ENCODE results near the gene WDR7.

WDR7 gene

GRCh38 chr18:56988022-56988421 is 336.9 kb downstream of the WDR7 start:
- ChIA-PET CTCF (no interaction called here), POLR2A (no interaction called here)
- TF ChIP-seq FOXA1 (IDR thresholded peaks at IDR 0.05), result no peak
- no peak for TF ChIP-seq HDGF (IDR thresholded peaks at IDR 0.05; ENCODE audit: borderline replicate concordance)
- no peak for TF ChIP-seq L3MBTL2 (conservative IDR thresholded peaks at IDR 0.05)
- TF ChIP-seq ARNT (IDR thresholded peaks at IDR 0.05), result no peak
- no peak for TF ChIP-seq LEF1 (IDR thresholded peaks at IDR 0.05; ENCODE audit: borderline replicate concordance)
- no peak for TF ChIP-seq ELF4 (IDR thresholded peaks at IDR 0.05)
- no peak for TF ChIP-seq CTBP1 (IDR thresholded peaks at IDR 0.05; ENCODE audit: borderline replicate concordance)
- TF ChIP-seq FOXK2 (IDR thresholded peaks at IDR 0.05), result no peak
- no peak for TF ChIP-seq TARDBP (IDR thresholded peaks at IDR 0.05)
- no peak for TF ChIP-seq FOXM1 (IDR thresholded peaks at IDR 0.05; ENCODE audit: borderline replicate concordance)
- no peak for TF ChIP-seq BHLHE40 (IDR thresholded peaks at IDR 0.05; ENCODE audit: borderline replicate concordance)
- no peak for TF ChIP-seq NFRKB (IDR thresholded peaks at IDR 0.05)
- TF ChIP-seq, protein P1, sequence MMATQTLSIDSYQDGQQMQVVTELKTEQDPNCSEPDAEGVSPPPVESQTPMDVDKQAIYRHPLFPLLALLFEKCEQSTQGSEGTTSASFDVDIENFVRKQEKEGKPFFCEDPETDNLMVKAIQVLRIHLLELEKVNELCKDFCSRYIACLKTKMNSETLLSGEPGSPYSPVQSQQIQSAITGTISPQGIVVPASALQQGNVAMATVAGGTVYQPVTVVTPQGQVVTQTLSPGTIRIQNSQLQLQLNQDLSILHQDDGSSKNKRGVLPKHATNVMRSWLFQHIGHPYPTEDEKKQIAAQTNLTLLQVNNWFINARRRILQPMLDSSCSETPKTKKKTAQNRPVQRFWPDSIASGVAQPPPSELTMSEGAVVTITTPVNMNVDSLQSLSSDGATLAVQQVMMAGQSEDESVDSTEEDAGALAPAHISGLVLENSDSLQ (IDR thresholded peaks at IDR 0.05), result no peak
- TF ChIP-seq ZNF384 (IDR thresholded peaks at IDR 0.05), result no peak
- TF ChIP-seq SUZ12 (IDR thresholded peaks at IDR 0.05), result no peak
- no peak for TF ChIP-seq SP1 (IDR thresholded peaks at IDR 0.05)
- no peak for DNase-seq (ENCODE audit: extremely low spot score)

GRCh38 chr18:56990678-56991077 is 339.5 kb downstream of the WDR7 start:
- TF ChIP-seq FOXK2 (IDR thresholded peaks at IDR 0.05) (no peak), FOXA1 (IDR thresholded peaks at IDR 0.05) (no peak), HDGF (IDR thresholded peaks at IDR 0.05; ENCODE audit: borderline replicate concordance) (no peak), L3MBTL2 (conservative IDR thresholded peaks at IDR 0.05) (no peak), NFRKB (IDR thresholded peaks at IDR 0.05) (no peak), ZNF384 (IDR thresholded peaks at IDR 0.05) (no peak), ELF4 (IDR thresholded peaks at IDR 0.05) (no peak), SUZ12 (IDR thresholded peaks at IDR 0.05) (no peak)
- TF ChIP-seq, protein P1 (IDR thresholded peaks at IDR 0.05), result no peak
- ChIA-PET POLR2A (no interaction called here), CTCF (no interaction called here)
- no peak for DNase-seq (ENCODE audit: extremely low spot score)

DNA sequence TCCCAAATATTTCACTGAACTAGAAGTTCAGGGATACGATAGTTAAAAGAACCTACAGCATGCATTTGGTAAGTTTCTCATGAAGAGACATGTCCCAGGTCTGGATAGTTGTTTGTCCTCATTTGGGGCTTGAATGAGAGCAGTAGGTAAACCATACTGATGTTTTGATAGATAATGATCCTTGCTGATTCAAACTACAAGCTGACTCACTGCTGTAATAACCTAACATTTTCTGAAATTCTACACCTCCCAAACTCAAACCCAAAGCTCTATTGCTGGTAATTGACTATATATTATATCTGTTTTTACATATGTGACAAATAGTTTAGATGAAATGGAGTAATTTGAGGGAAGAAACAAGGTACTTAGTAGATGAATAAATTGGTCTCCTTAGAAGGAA is 341.6 kb downstream of the WDR7 start:
- ChIA-PET POLR2A (no interaction called here), CTCF (interaction anchor here (0.7 to 0.8 kb wide), 2 partner anchors 12 to 367 kb away, joined by 3 to 4 read pairs; no protein-coding TSS in a partner anchor)
- TF ChIP-seq FOXM1 (IDR thresholded peaks at IDR 0.05; ENCODE audit: borderline replicate concordance), result no peak
- TF ChIP-seq FOXK2 (IDR thresholded peaks at IDR 0.05), result no peak
- TF ChIP-seq, protein P1 (IDR thresholded peaks at IDR 0.05), result no peak
- TF ChIP-seq L3MBTL2 (conservative IDR thresholded peaks at IDR 0.05), result no peak
- TF ChIP-seq SP1 (IDR thresholded peaks at IDR 0.05), result no peak
- no peak for TF ChIP-seq HDGF (IDR thresholded peaks at IDR 0.05; ENCODE audit: borderline replicate concordance)
- TF ChIP-seq ZNF384 (IDR thresholded peaks at IDR 0.05), result no peak
- TF ChIP-seq LEF1 (IDR thresholded peaks at IDR 0.05; ENCODE audit: borderline replicate concordance), result no peak
- no peak for DNase-seq (ENCODE audit: extremely low spot score)

- DNase-seq (ENCODE audit: extremely low spot score), result no peak
- no peak for TF ChIP-seq FOXK2 (IDR thresholded peaks at IDR 0.05)
- TF ChIP-seq, protein P1 (IDR thresholded peaks at IDR 0.05), result no peak
- TF ChIP-seq ZNF384 (IDR thresholded peaks at IDR 0.05), result no peak
- POLR2A ChIA-PET, result no interaction called here
- CTCF ChIA-PET, result no interaction called here
Measured at GRCh38 chr18:56995579-56996188, 344.5 kb downstream of the WDR7 start.

- ChIA-PET CTCF (interaction anchor here (0.6 kb wide), 1 partner anchor 250 kb away, joined by 8 read pairs; no protein-coding TSS in a partner anchor), POLR2A (no interaction called here)
- no peak for TF ChIP-seq BHLHE40 (IDR thresholded peaks at IDR 0.05; ENCODE audit: borderline replicate concordance)
- DNase-seq (ENCODE audit: extremely low spot score), result no peak
Measured at GRCh38 chr18:56997200-56997599, 346.0 kb downstream of the WDR7 start.

GRCh38 chr18:56999823-57000222 is 348.7 kb downstream of the WDR7 start:
- POLR2A ChIA-PET, result no interaction called here
- DNase-seq (ENCODE audit: extremely low spot score), result no peak
- TF ChIP-seq HDGF (IDR thresholded peaks at IDR 0.05; ENCODE audit: borderline replicate concordance) (no peak), LEF1 (IDR thresholded peaks at IDR 0.05; ENCODE audit: borderline replicate concordance) (no peak), CTBP1 (IDR thresholded peaks at IDR 0.05; ENCODE audit: borderline replicate concordance) (no peak), ZNF384 (IDR thresholded peaks at IDR 0.05) (no peak), NFRKB (IDR thresholded peaks at IDR 0.05) (no peak), BHLHE40 (IDR thresholded peaks at IDR 0.05; ENCODE audit: borderline replicate concordance) (no peak), TARDBP (IDR thresholded peaks at IDR 0.05) (no peak), FOXK2 (IDR thresholded peaks at IDR 0.05) (no peak), FOXM1 (IDR thresholded peaks at IDR 0.05; ENCODE audit: borderline replicate concordance) (no peak), SUZ12 (IDR thresholded peaks at IDR 0.05) (no peak), L3MBTL2 (conservative IDR thresholded peaks at IDR 0.05) (no peak), SP1 (IDR thresholded peaks at IDR 0.05) (no peak), ELF4 (IDR thresholded peaks at IDR 0.05) (no peak), ARNT (IDR thresholded peaks at IDR 0.05) (no peak)
- TF ChIP-seq, protein P1 (IDR thresholded peaks at IDR 0.05), result no peak
- CTCF ChIA-PET, result no interaction called here
